KG1 (cell line): Measurements from ENCODE around the gene MACROD2.
"Not testable (repeated sequence)": the region's sequence is repeated elsewhere in the genome, so short reads cannot be mapped to it uniquely, and the experiment has no call there.

ENCODE experiments used
- DNase-seq: peaks from one replicate; lab custom pipeline; 2025; lab: John Stamatoyannopoulos, UW

The MACROD2 gene

DNA sequence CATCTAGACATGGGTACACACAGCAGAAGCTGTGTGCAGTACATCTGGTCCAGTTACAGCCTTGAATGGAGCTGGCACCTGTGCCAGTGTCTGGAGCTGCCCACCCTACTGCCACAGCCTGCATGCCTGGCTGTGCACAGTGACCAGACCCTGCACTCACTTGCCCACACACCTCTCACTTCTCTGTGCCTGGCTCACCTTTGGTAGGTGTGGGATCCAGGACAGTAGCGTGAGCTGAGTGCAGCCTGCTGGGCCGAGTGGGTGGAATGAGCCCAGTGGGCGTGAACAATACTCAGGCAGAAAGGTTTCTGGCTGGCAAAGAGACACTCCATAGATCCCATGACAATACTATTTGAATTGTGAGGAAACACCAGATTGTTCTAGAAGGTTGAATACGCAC, 1181.6 kb downstream of the MACROD2 start:
- DNase-seq: no peak

DNA sequence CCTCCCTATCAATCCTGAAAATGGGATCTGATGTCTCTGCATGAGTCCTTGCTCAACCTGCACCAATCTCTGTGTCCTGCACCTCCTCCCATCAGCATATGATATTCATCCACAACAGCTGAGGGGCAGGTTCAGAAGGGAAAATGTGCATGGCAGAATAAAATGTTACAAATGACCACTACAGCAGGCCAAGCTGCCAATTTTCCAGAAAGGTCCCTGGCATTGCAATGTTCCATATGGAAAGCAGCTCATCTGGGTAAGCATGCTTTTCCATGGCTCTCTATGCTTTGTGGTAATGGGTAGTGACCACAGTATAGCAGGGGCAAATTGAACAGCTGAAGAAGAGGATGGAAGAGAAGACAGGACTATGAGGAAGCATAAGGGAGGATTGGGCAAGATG, 1183.3 kb downstream of the MACROD2 start:
- no peak for DNase-seq

DNA sequence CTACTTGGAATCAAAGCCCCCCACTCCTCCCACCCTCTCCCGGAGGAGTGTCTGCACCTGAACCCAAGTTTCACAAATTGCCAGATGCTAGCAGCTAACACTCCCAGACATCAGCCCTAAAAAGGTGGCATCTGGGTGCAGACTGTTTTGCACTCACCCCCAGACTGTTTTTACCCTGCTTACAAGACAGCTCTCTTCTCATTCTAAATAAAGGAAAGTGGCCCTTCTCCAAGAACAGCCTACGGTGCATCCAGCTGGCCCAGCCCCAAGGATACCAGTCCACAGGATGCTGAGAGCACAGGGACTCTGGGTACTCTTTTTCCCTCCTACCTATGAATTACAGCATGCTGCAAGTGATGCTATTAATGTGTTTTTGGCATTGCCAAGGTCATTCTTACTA, 1184.1 kb downstream of the MACROD2 start:
- no peak for DNase-seq

DNA sequence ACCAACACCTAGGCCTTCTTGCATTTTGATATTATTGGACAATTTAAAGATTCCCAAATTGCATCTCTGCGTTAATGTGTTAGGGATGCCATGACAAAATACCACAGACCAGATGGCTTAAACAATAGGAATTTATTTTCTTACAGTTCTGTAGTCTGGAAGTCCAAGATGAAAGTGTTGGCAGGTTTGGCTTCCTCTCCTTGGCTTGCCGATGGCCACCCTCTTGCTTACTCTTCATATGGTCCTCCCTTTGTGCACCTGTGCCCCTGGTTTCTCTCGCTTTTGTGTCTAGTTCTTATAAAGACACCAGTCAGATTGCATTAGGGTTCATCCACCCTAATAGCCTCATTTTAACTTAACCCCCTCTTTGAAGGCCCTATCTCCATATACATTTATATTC, 1184.5 kb downstream of the MACROD2 start:
- DNase-seq: no peak

DNA sequence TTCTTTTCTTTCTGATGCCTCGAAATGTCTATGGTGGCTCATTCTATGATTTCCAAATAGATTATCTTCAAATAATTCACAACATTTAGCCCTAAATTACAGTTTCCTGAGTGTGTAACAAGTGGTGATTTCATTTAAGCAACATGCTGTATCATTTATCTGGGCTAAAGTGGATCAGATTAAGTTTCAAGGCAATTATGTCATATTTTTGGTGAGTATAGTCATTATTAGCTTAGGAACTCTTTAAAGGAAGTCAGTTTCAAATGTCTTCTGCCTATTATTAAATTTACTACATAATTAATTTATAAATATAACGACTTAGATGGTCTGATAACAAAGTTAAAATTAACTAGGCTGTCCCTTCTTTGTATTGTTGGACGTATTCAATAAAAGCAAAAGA, 1190.0 kb downstream of the MACROD2 start:
- DNase-seq: no peak

DNA sequence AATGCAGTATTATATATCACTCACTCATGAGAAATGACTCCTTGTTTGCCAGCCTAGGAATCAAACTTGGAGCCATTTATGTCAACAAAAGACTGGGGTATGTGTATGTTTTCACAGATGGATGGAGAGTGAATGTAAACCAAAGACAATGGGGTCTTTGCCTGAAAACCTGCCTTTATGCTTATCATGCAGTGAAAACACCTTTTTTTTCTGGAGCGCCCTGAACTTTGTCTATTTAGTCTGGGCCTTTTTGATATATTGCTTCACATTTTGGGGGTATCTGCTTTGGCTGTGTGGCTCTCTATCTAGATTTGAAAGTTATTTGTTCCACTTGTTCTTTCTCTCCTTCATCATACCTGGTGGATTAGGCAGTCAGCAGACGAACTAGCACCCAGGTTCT, 1190.6 kb downstream of the MACROD2 start:
- no peak for DNase-seq

DNA sequence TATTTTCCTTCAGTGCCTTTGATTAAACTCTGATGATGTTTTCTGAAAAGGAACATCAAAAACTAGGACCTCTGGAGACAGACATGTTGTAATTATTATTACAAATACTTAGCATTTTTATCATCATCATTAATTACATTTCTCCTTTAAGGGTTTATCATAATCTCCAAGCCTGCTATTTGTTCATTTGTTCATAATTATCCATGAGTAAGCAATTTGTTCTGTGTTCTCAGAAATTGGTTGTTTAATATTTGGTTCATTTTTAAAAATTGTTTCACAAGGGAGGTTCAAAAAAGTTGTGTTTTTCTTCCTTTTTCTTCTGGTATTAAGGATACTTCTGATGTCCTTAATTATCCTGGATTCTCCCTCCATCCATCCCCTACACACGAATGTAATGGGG, 1192.3 kb downstream of the MACROD2 start:
- DNase-seq: no peak

DNA sequence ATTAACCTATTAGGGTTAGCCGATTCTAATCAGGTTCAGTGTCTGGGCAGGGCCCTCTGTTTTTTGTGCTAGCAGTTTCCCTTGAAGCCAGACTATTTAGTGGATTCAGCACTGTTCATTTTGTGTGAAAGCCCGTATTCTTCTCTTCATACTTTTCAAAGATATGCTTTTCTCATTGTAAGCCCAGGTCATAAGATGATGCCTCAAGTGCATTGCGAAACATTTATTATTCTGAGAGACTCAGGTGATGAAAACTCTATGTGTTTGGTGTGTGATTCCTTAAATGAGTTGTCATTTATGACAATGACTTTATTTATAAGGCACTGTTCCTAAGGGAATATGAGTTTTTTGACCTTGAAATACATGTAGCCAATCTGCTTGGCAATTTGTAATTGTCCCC, 1193.1 kb downstream of the MACROD2 start:
- no peak for DNase-seq

DNA sequence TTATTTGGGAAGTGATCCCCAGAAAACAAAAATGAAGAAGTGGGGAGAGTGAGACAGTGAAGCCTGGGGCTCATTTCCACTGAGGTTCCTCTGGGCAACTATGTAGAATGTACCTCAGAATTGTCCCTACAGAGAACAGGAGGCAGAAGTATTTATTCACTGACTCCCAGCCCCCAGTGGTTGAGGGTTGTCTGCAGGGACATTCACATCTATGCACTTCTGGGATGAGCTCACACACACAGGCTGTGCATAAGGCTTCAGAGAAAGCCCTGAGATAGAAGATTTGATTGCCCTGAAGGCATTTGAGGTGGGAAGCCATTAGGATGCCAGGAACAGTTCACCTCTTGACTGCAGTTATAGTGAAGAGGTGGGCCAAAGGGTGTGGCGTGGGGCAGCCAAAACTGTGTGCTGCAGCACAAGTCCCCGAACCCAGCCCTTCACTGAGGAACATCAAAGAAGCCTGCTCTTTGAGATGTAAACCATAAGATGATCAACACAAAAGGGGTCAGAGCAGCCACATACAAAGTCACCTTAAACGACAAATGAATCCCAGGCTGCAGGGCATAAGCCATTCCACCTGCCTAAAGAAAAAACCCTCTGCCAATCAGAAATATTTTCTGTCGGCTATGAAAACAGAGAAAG, 1195.9 kb downstream of the MACROD2 start:
- DNase-seq: no peak

DNA sequence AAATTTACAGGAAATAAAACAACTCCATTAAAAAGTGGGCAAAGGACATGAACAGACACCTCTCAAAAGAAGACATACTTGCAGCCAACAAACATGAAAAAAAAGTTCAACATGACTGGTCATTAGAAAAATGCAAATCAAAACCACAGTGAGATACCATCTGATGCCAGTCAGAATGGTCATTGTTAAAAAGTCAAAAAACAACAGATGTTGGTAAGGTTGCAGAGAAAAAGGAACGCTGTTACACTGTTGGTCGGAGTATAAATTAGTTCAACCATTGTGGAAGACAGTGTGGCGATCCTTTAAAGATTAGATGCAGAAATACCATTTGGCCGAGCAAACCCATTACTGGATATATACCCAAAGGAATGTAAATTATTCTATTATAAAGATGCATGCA, 1200.1 kb downstream of the MACROD2 start:
- no peak for DNase-seq

DNA sequence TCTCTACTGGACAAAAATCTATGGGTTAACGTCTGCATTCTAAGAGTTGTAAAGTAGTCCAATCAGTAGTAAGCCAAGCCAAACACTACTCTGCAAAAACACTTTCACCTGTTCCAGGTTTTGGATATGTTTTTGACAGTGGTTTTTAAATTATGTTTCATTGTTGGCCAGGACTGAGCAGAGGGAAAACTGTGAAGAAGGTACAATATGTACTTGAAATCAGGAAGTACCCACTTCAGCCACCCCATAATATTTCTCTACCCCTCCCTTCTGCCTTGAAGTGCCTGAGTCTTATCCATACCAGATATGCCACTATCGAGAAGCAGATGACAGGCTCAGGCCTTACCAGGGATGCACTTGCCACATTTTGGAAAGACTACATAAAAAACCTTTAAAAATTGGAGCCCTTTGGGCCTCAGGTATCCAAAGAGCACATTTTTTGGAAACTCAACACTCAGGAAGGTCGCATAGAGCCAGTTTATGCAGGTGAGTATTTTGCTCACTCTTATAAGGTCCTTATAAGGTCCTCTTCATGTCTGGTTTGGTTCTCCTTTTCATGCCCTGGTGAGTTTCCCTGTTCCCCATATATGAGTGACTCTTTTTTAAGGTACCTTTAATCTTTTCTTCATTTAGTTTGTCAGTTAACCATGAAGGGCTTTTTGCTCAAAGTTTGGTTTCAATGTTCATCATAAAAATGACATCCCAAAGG, 1201.4 kb downstream of the MACROD2 start:
- no peak for DNase-seq

DNA sequence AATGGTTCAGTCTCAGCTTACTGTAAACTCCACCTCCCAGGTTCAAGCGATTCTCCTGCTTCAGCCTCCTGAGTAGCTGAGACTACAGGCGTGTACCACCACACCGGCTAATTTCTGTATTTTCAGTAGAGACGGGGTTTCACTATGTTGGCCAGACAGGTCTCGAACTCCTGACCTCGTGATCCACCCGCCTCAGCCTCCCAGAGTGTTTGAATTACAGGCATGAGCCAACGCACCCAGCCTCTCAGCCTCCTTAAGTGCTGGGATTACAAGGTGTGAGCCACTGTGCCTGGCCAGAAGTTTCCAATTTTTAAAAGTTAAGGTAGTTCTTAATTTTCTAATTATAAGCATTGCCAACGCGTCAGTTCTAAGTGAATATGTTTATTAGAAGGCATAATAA, 1202.7 kb downstream of the MACROD2 start:
- not testable (repeated sequence) for DNase-seq

DNA sequence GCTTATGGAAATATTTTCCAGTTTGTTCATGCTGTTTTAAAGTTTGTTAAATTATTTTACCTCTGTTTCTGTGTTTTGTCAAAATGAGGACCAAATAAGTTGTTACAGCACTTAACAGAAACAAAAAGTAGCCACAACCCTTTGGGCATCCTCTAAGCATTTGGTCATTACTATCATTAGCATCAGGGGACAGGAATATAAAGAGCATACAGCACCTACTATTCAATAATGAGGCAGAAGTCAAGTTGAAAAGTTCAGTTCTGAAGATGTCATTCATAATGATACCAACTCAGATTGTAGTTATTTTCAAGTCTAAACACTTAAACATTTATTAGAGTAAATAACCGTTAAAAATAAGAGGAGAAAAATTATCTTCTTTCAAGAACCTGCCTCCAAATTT, 1204.4 kb downstream of the MACROD2 start:
- DNase-seq: no peak

DNA sequence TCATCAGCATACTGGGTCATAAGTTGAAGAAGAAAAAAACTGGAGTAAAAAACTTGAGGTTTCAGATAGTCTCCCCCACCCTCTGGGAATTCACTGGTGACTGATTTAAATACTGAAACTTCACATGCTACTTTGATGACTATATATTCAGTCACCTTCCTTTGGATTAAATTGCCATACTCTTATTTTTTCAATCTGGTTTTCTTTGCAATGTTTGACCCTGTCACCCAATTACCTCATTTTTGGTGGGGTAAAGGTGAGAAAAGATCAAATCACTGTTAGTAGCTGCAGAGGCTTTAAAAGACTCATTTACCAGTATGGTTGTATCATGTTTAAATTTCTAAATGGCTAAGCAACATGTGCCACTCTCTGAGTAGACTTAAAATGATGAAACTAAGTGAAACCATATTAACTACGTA, 1204.8 kb downstream of the MACROD2 start:
- DNase-seq: no peak

DNA sequence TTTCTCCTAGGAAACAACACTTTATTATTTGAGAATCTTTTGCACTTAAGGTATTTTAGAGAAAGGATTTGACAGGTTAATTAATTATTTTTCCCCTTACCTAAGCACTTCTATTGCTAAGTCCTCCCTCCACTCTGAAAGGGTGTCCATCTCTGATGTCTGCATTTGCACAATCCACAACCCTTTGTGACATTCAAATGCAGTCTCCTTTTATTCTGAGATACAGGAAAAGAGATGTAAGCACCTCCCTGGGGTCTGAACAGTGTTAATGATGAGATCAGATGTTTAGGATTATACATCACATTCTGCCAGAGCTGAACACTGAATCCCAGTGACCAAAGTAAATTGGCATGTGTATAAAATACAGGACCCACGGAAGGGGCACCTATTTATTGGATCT, 1206.3 kb downstream of the MACROD2 start:
- no peak for DNase-seq

DNA sequence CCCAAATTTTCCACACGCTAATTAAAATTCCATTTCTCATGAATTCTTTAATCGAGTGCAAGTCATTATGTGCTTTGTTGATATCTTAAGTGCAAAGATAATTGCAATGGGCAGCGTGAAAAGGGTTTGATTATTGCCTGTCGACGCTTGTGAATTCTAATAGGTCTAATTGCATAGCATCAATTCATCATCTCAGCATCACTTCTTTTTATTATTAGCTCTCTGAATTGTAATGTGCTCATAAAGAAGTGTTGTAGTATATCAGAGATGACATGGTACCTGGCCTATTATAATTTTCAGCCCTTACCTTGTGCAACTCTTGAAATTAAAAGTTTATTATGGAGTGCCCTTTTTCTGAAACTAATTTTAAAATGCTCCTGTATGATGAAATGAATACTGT, 1208.9 kb downstream of the MACROD2 start:
- DNase-seq: no peak

DNA sequence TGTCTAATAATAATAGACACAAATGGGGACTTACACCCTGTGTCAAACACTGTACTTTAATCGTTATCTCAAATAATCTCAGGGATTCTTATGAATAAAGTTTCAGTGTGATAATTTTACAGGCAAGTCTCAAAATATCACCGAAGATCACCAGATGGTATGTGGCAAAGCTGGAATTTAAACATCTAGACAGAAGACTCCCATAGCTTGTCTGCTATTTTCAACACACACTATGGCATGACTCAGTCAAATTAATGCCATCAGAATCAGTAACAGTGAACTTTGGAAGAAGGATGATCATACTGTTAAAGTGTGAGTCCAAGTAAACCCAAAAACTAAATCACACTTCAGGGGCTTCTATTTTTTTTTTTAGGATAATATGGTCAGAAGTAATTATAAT, 1209.7 kb downstream of the MACROD2 start:
- no peak for DNase-seq

DNA sequence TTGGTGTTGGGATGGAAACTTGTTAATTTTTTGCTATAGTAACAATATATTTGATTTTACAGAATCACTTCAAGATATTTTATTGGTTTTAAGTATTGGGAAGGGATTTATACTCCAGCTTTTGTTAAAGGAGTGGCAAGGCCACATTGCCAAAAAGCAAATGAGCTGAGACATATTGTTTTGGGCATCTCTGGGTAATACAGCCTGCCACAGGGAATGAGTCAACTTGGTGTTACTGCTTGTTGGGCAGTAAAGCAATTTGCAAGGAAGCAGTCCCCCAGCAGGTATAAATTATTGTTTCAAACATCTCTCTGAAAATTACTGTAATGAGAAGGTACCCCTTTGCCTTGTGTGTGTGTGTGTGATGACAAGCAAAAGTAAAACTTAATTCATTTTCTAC, 1210.4 kb downstream of the MACROD2 start:
- DNase-seq: no peak

DNA sequence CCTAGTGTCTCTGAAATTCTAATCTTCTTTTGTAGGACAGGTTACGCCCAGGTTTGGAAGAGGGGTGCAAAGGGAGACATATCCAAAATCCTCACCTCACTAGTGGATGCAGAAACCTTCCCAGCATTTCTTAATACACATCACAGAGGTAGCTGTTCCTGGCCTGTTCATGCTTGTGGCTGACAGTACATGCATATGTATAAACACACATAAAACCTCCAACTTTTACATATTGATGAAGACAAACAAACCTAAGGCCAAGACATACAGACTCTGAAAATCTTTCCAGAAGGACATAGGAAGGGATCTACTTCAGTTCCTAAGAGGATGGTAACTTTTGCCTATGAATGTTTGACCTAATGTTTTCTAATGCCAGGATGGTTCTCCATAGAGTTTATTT, 1214.2 kb downstream of the MACROD2 start:
- no peak for DNase-seq

DNA sequence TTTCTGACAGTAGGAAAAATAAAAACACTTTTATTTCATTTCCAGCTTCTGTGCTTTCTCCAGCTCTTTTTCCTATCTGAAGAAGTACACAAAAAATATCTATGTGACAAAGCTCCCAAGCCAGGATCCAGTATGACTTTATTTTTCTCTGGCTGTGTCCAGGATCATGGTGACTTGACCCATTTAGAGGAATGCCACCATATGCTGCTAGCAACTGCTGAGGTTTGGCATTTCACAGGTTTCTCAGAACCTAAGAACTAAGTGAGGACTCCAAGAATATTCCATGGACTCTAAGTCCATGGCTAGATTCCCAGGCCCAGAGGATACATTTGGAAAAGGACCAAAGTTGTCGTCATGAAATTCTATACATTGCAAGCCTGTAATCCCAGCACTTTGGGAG, 1218.7 kb downstream of the MACROD2 start:
- DNase-seq: no peak

DNA sequence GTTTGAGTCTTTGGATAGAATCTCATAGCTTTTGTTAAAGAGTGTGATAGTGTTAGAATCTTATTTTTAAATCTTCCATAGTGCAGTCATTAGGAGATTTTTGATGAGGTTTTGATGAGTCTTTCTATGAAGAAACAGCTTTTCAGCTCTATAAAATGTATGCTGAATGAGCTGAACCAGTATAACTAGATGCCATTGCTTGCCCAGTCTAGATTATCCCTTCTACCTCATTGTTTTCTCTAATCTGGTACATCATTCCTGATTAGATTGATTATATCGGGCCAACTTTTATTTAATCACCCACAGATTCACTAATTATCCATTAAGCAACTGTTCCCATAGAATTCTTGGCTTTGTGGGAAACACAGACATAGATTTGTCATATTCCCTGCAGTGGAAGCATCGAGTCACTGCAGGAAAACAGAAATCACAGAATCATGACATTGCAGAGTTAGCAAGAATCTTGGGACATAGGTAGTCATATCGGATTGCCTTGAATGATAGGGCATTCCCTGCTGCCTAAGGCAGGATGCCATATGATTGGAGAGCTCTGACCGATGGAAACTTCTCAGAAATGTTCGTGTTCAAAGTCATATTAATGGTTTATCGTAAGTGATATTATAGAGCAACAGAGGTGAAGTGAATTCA, 1224.8 kb downstream of the MACROD2 start:
- DNase-seq: no peak

DNA sequence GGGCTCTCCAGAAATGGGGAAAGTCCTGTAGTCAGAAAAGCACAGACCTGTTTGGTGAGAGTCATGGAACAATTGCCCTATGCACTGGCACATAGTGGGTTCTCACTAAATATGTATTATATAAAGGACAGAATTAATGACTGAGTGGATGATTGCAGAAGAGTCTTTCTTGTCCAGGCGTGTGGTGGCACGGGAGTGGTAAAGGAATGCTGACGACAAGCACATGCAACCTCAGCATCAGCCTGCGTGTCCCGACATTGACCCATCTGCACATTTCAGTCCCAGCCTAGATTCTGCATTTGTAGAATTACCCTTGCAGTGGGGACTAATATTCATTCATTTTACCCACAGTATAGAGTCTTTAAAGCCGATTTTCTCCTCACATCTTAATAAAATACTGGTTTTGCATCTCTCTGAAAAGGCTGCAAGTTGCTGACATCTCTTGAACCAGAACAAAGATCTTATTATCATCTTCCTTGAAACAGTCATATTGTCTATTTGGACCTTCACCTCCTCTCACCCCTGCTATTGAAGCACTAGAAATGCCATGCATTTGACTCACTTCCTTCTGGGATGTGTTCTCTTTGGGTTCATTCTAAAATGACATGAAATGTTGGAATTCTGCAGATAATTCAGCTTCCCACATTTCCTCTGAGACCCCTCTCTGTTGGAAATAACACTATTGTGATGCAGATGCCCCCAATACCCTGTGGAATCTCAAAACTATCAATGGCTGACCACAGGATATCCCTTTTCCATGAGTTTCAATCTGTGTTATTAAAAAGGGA, 1225.7 kb downstream of the MACROD2 start:
- no peak for DNase-seq
